Upper lobe of left lung (tissue), 6 donors: Measurements from ENCODE around the gene AFP. TPM values are rescaled to one million over a fixed set of nuclear protein-coding genes. Genes with fewer than 3 reads are reported as not detected.

Source experiments
- ATAC-seq, 2 donors: fragments of 200-7000 bp; cut with Tn5 transposase; one replicate each; pipeline ENCODE4 v1.9.1; 2022; ENCODE audit warnings: mild to moderate bottlenecking in 2 of 2, moderate library complexity in 2 of 2; ENCODE audit not compliant: low FRiP score in 2 of 2
- DNase-seq, 2 donors: peaks; one replicate each; pipeline ENCODE4 v3.0.0-alpha.2; 2019 to 2020
- H3K27ac ChIP-seq, 4 donors: fragments of 200-600 bp; sonication (generic); one replicate each; pipeline ENCODE4 v1.5.1; 2016 to 2019
- H3K27me3 ChIP-seq, 4 donors: fragments of 200-600 bp; sonication (generic); one replicate each; pipeline ENCODE4 v1.5.1; 2017 to 2019
- H3K36me3 ChIP-seq, 4 donors: fragments of 200-600 bp; sonication (generic); one replicate each; pipeline ENCODE4 v1.5.1; 2016 to 2019
- H3K4me1 ChIP-seq, 4 donors: fragments of 200-600 bp; sonication (generic); one replicate each; pipeline ENCODE4 v1.5.1; 2018 to 2019
- H3K4me3 ChIP-seq, 4 donors: fragments of 200-600 bp; sonication (generic); one replicate each; pipeline ENCODE4 v1.5.1; 2017 to 2019; ENCODE audit warnings: mild to moderate bottlenecking in 2 of 4, moderate library complexity in 1 of 4
- H3K9me3 ChIP-seq, 4 donors: fragments of 200-600 bp; sonication (generic); one replicate each; pipeline ENCODE4 v1.5.1; 2018 to 2019
- CTCF ChIP-seq, 6 experiments: fragments of 450-650 bp in 4 of 6; fragments of 200-600 bp in 2 of 6; sonication (generic) in 2 of 6; IDR thresholded peaks; one replicate each; pipeline ENCODE4 v1.5.1; 2016 to 2019; ENCODE audit warnings: antibody characterized with exemption in 6 of 6
- EP300 ChIP-seq, 4 donors: sonication (generic); formaldehyde crosslinking; IDR thresholded peaks; one replicate each; pipeline ENCODE4 v1.5.1; 2017; ENCODE audit warnings: antibody characterized with exemption in 4 of 4, control low read depth in 2 of 4
- POLR2A ChIP-seq, 4 donors: fragments of 450-650 bp; IDR thresholded peaks; one replicate each; pipeline ENCODE4 v1.5.1; 2016 to 2017; ENCODE audit warnings: antibody characterized with exemption in 4 of 4, mild to moderate bottlenecking in 2 of 4
- POLR2AphosphoS5 ChIP-seq, 2 donors: sonication (generic); formaldehyde crosslinking; IDR thresholded peaks; one replicate each; pipeline ENCODE4 v1.5.1; 2017; ENCODE audit warnings: antibody characterized with exemption in 2 of 2
- WGBS, 2 donors: methylation state at CpG; one replicate each; pipeline ENCODE4 v1.1.5; 2017 to 2018; 5-methylcytosine and 5-hydroxymethylcytosine counted together
- total RNA-seq, 6 donors: library from RNA; depleted of rRNA in 4 of 6; stranded (reverse); fragments of >200 nt in 4 of 6; gene quantifications; one replicate each; pipeline versions ENCODE4 v1.1.0 to v1.2.1, GENCODE V29; 2016 to 2021
- donor health status: DM: no; HTN: no; CAD: no; lungs with moderate emphysema.
- donor health status: DM: no; HTN: yes; CAD: no; lungs with severe emphysema.

The AFP gene
- total RNA-seq, 6 donors from 2014 or later = 1.2 to 2.9 TPM; not detected in 4

DNA sequence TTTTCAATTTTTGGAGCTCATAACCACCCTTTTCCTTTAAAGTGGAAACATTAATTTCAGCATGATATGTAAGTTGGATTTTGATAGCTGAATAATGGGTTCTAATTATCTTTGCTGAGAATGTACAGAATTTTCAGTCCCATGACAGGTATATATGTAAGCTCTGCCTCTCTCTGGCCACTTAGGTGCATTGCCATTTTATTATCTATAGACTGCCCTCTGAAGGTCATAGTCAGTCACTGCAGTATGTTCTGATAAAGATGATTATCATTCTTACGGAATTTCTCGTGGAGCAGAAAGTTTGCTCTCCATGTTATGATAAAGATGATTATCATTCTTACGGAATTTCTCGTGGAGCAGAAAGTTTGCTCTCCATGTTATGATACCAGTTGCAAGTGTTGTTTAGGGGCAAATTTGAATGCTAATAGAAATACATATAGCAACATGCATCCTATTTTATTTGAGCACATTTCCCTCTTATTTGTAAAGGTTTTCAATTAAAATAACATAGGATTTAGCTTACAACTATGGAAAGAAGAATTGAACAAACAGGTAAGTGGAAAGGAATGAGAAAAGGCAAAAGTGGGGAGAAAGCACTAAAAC is 10.4 kb downstream of the AFP start:
- H3K27ac ChIP-seq = no peak overlapping the region
- TF ChIP-seq POLR2A (IDR thresholded peaks at IDR 0.05) (no peak), EP300 (IDR thresholded peaks at IDR 0.05) (no peak), POLR2AphosphoS5 (IDR thresholded peaks at IDR 0.05) (no peak), CTCF (IDR thresholded peaks at IDR 0.05) (peak; percentile 23 to 75 (median 52))
- H3K9me3 ChIP-seq = no peaks in the 10 kb centered on the region
- no peak overlapping the region for H3K4me3 ChIP-seq
- WGBS, 2 donors = 8 to 24% methylated on average over 4 of the region's 4 CpGs
- DNase-seq (no peak), ATAC-seq (peak; percentile 49 to 77)
- H3K4me1 ChIP-seq = no peaks in the 10 kb centered on the region
- no peaks in the 10 kb centered on the region for H3K27me3 ChIP-seq
- no peaks in the 10 kb centered on the region for H3K36me3 ChIP-seq

DNA sequence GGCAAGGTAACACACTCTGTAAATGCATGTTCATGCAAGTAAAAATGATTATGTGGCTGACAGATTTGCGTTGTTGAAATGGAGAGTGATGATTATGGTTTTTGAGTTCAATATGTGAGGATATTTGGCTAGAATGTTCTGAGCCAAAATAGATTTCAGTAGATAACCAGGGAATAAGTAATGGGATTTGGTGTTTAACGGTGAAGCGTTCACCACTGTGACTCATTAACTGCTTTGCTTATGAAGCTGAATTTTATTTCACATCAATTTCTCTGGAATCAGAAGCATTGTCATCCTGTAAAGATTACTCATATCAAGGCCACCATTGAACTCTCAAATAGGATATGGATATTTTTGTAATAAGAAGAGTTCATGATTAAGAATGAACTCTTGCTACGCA is 11.7 kb downstream of the AFP start:
- Histone ChIP-seq H3K4me3 (no peak overlapping the region), H3K9me3 (no peaks in the 10 kb centered on the region), H3K27ac (no peak overlapping the region), H3K27me3 (no peaks in the 10 kb centered on the region), H3K36me3 (no peaks in the 10 kb centered on the region), H3K4me1 (no peaks in the 10 kb centered on the region)
- no peak for DNase-seq
- WGBS, 2 donors = 88 to 89% methylated on average over 4 of the region's 4 CpGs
- no peak for ATAC-seq
- TF ChIP-seq CTCF (IDR thresholded peaks at IDR 0.05) (no peak), EP300 (IDR thresholded peaks at IDR 0.05) (no peak), POLR2A (IDR thresholded peaks at IDR 0.05) (no peak), POLR2AphosphoS5 (IDR thresholded peaks at IDR 0.05) (no peak)

GRCh38 chr4:73448448-73449203 is 12.6 kb downstream of the AFP start:
- no peak for TF ChIP-seq POLR2A (IDR thresholded peaks at IDR 0.05)
- TF ChIP-seq POLR2AphosphoS5 (IDR thresholded peaks at IDR 0.05) = no peak
- no peak for TF ChIP-seq CTCF (IDR thresholded peaks at IDR 0.05)
- TF ChIP-seq EP300 (IDR thresholded peaks at IDR 0.05) = no peak
- no peak overlapping the region for H3K27ac ChIP-seq
- 86 to 89% methylated on average over 4 of the region's 4 CpGs for WGBS, 2 donors
- no peaks in the 10 kb centered on the region for H3K36me3 ChIP-seq
- no peaks in the 10 kb centered on the region for H3K9me3 ChIP-seq
- H3K27me3 ChIP-seq = no peaks in the 10 kb centered on the region
- ATAC-seq (no peak), DNase-seq (no peak)
- no peaks in the 10 kb centered on the region for H3K4me1 ChIP-seq
- no peak overlapping the region for H3K4me3 ChIP-seq

- DNase-seq (no peak), ATAC-seq (peak in 1 of 2 donors; percentile 93)
- TF ChIP-seq POLR2AphosphoS5 (IDR thresholded peaks at IDR 0.05) = no peak
- TF ChIP-seq POLR2A (IDR thresholded peaks at IDR 0.05) = no peak
- no peak for TF ChIP-seq EP300 (IDR thresholded peaks at IDR 0.05)
- no peak for TF ChIP-seq CTCF (IDR thresholded peaks at IDR 0.05)
These were observed 14.5 kb downstream of the AFP start for GRCh38 chr4:73450398-73451004.

More at GRCh38 chr4:73450398-73451004, 14.5 kb downstream of the AFP start:
- Histone ChIP-seq H3K27ac (no peak overlapping the region), H3K9me3 (no peaks in the 10 kb centered on the region), H3K27me3 (no peaks in the 10 kb centered on the region), H3K4me1 (no peaks in the 10 kb centered on the region), H3K4me3 (no peak overlapping the region), H3K36me3 (no peaks in the 10 kb centered on the region)
- WGBS, 2 donors = 69 to 72% methylated on average over 9 of the region's 9 CpGs
